GM23248 (cell line): ENCODE results near the gene SPATA12. TPM values are rescaled to one million over a fixed set of nuclear protein-coding genes. Genes with fewer than 3 reads are reported as not detected.
"Not testable (repeated sequence)": the region's sequence is repeated elsewhere in the genome, so short reads cannot be mapped to it uniquely, and the experiment has no call there.

ENCODE experiments used
- DNase-seq: peaks from one replicate; pipeline ENCODE4 v3.0.0-alpha.2; 2015
- H2AFZ ChIP-seq: fragments of 200-600 bp; sonication (generic); 2 replicates; pipeline ENCODE4 v1.6.1; 2016; ENCODE audit warnings: antibody characterized with exemption
- H3F3A ChIP-seq: fragments of 200-600 bp; sonication (generic); 2 replicates; pipeline ENCODE4 v1.6.1; 2016; ENCODE audit warnings: mild to moderate bottlenecking, antibody characterized with exemption, mixed run types; ENCODE audit not compliant: insufficient read depth
- H3K27ac ChIP-seq: fragments of 200-600 bp; sonication (generic); 2 replicates; pipeline ENCODE4 v1.5.1; 2016; ENCODE audit warnings: mild to moderate bottlenecking
- H3K27me3 ChIP-seq: fragments of 200-600 bp; sonication (generic); replicated peaks from 2 replicates; pipeline ENCODE4 v1.6.1; 2016; ENCODE audit warnings: mild to moderate bottlenecking; ENCODE audit not compliant: insufficient read depth
- H3K36me3 ChIP-seq: fragments of 200-600 bp; sonication (generic); 2 replicates; pipeline ENCODE4 v1.6.1; 2016; ENCODE audit warnings: low read depth, mild to moderate bottlenecking
- H3K4me1 ChIP-seq: fragments of 200-600 bp; sonication (generic); 2 replicates; pipeline ENCODE4 v1.6.1; 2016; ENCODE audit warnings: mild to moderate bottlenecking; ENCODE audit not compliant: insufficient read depth
- H3K4me2 ChIP-seq: fragments of 200-600 bp; sonication (generic); one replicate; pipeline ENCODE4 v1.6.1; 2016; ENCODE audit warnings: mild to moderate bottlenecking; ENCODE audit not compliant: unreplicated experiment
- H3K4me3 ChIP-seq: fragments of 200-600 bp; sonication (generic); 2 replicates; pipeline ENCODE4 v1.5.1; 2016; ENCODE audit warnings: mild to moderate bottlenecking
- H3K79me2 ChIP-seq: fragments of 200-600 bp; sonication (generic); 2 replicates; pipeline ENCODE4 v1.6.1; 2016; ENCODE audit warnings: mild to moderate bottlenecking; ENCODE audit not compliant: insufficient read depth
- H3K9ac ChIP-seq: fragments of 200-600 bp; sonication (generic); 2 replicates; pipeline ENCODE4 v1.6.1; 2016; ENCODE audit warnings: mild to moderate bottlenecking
- H3K9me2 ChIP-seq: fragments of 200-600 bp; sonication (generic); 2 replicates; pipeline ENCODE4 v1.6.1; 2016; ENCODE audit warnings: mixed run types, mild to moderate bottlenecking, moderate library complexity; ENCODE audit not compliant: insufficient read depth
- H3K9me3 ChIP-seq: fragments of 200-600 bp; sonication (generic); one replicate; pipeline ENCODE4 v1.6.1; 2017; ENCODE audit warnings: low read depth
- H4K20me1 ChIP-seq: fragments of 200-600 bp; sonication (generic); 2 replicates; pipeline ENCODE4 v1.6.0; 2016; ENCODE audit not compliant: insufficient read depth
- EZH2 ChIP-seq: fragments of 200-600 bp; sonication (generic); IDR thresholded peaks from 2 replicates; pipeline ENCODE4 v1.6.1; 2018; ENCODE audit warnings: antibody characterized with exemption, mild to moderate bottlenecking; ENCODE audit not compliant: insufficient read depth, poor library complexity, severe bottlenecking
- EZH2phosphoT487 ChIP-seq: fragments of 200-600 bp; sonication (generic); IDR thresholded peaks from 2 replicates; pipeline ENCODE4 v1.6.1; 2018; ENCODE audit warnings: antibody characterized with exemption, moderate library complexity, mild to moderate bottlenecking, low read depth; ENCODE audit not compliant: insufficient read depth
- WGBS, 2 experiments: methylation state at CpG; one replicate each; pipeline ENCODE4 v1.1.6; 2015 to 2017; ENCODE audit warnings: low lambda C conversion rate in 2 of 2, low coverage in 1 of 2; ENCODE audit errors: missing lambda C conversion rate in 2 of 2; 5-methylcytosine and 5-hydroxymethylcytosine counted together
- in situ Hi-C: fragments of 300-500 bp; cut with MboI; formaldehyde crosslinking; loops from 2 replicates; pipeline ENCODE4 v1.15.0; 2020
- polyA plus RNA-seq: library from polyadenylated mRNA; unstranded; fragments of >200 nt; fragmentation: Nextera tagmentation; extraction: Ambion mirVana; gene quantifications from 2 replicates; pipeline ENCODE4 v1.2.1, GENCODE V29; 2016
- total RNA-seq: library from RNA; depleted of rRNA; stranded (reverse); fragments of >200 nt; shearing (Covaris generic); gene quantifications from 2 replicates; pipeline ENCODE4 v1.2.3, GENCODE V29; 2014

The SPATA12 gene
- total and polyA plus RNA-seq, 2 experiments from 2014 or later, result not detected

DNA sequence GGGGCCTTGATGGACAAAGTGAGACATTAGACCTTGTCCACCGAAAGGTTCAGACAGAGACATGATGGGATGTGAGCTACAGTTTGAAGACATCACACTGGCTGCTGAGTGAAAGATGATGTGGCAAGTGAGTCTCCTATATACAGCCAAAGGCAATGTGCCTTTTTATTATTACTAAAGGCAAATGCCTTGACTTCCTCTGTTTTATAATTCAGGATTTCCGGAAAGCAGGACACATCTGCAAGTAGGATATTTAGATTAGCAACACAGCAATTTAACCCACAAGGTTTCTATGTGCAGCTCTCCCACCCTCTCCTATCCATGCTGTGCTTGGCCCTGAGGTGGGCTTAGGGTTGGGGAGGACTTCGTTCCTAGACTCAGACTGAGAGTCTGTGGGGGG lies 20.7 kb downstream of the SPATA12 start:
- H3K27ac ChIP-seq, result no peak overlapping the region
- no peaks in the 10 kb centered on the region for H3K79me2 ChIP-seq
- no peaks in the 10 kb centered on the region for H3K27me3 ChIP-seq
- no peaks in the 10 kb centered on the region for H3K9me3 ChIP-seq
- H3K4me2 ChIP-seq, result no peak overlapping the region
- H3K4me1 ChIP-seq, result no peaks in the 10 kb centered on the region
- no peak overlapping the region for H3K9ac ChIP-seq
- WGBS, 2 experiments, result 60 to 68% methylated on average over 3 of the region's 3 CpGs
- no peak overlapping the region for H2AFZ ChIP-seq
- TF ChIP-seq EZH2 (no peak), EZH2phosphoT487 (no peak)
- H3K36me3 ChIP-seq, result no peaks in the 10 kb centered on the region
- no peak for DNase-seq
- no peaks in the 10 kb centered on the region for H4K20me1 ChIP-seq
- H3K9me2 ChIP-seq, result no peaks in the 10 kb centered on the region
- in situ Hi-C loops, result no loop called here
- no peaks in the 10 kb centered on the region for H3F3A ChIP-seq
- no peak overlapping the region for H3K4me3 ChIP-seq

DNA sequence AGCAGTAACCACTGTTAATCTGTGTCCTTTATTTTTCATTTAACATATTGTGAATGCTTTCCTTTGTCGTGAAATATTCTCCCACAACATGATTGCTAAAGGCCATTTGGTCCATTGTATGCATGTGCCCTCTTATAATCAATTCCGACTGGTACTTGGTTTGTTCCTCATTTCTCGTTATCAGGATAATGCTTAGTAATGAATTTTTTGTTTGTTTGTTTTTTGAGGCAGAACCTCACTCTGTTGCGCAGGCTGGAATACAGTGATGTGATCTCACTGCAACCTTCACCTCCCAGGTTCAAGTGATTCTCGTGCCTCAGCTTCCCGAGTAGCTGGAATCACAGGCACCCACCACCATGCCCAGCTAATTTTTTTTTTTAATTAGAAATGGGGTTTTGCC lies 22.0 kb downstream of the SPATA12 start:
- H3K79me2 ChIP-seq, result no peaks in the 10 kb centered on the region
- in situ Hi-C loops, result no loop called here
- H4K20me1 ChIP-seq, result no peaks in the 10 kb centered on the region
- H3K27me3 ChIP-seq, result no peaks in the 10 kb centered on the region
- TF ChIP-seq EZH2, result no peak
- TF ChIP-seq EZH2phosphoT487, result no peak
- no peak overlapping the region for H3K9ac ChIP-seq
- no peaks in the 10 kb centered on the region for H3K4me1 ChIP-seq
- H2AFZ ChIP-seq, result no peak overlapping the region
- no peak overlapping the region for H3K4me3 ChIP-seq
- H3K27ac ChIP-seq, result no peak overlapping the region
- 80 to 88% methylated on average over 6 of the region's 6 CpGs for WGBS, 2 experiments
- no peaks in the 10 kb centered on the region for H3F3A ChIP-seq
- no peaks in the 10 kb centered on the region for H3K9me2 ChIP-seq
- H3K4me2 ChIP-seq, result no peak overlapping the region
- no peaks in the 10 kb centered on the region for H3K9me3 ChIP-seq
- H3K36me3 ChIP-seq, result no peaks in the 10 kb centered on the region
- no peak for DNase-seq

DNA sequence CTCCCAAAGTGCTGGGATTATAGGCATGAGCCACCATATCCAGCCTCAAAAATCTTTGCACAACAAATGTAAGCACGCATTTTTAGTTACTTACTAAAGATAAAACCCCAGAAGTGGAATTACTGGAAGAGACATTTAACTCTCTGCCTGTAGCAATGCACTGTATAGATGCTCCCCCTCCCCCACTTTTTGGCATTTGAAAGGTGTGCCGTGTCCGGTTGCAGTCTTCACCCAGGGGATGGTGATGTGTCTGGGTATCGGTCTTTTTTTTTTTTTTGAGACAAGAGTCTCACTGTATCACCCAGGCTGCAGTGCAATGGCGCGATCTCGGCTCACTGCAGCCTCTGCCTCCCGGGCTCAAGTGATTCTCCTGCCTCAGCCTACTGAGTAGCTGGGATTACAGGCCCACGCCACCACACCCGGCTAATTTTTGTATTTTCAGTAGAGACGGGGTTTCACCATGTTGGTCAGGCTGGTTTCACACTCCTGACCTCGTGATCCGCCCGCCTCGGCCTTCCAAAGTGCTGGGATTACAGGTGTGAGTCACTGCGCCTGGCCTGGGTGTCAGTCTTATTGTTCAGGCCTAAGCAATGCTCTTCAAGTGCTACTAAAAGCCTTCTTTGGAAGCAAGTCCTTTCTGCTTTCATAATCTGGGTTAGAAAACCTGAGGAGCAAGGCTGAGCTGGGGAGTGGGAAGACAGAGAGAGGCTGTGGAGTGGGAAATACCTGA lies 23.0 kb downstream of the SPATA12 start:
- H3K9me2 ChIP-seq, H3K9ac ChIP-seq, H3K36me3 ChIP-seq, H3K4me2 ChIP-seq, in situ Hi-C loops, H3F3A ChIP-seq, H4K20me1 ChIP-seq, H3K27ac ChIP-seq, H3K4me1 ChIP-seq, DNase-seq, H3K27me3 ChIP-seq, H2AFZ ChIP-seq, H3K79me2 ChIP-seq, H3K4me3 ChIP-seq, H3K9me3 ChIP-seq: not testable (repeated sequence)
- 95 to 98% methylated on average over 16 of the region's 16 CpGs for WGBS, 2 experiments

DNA sequence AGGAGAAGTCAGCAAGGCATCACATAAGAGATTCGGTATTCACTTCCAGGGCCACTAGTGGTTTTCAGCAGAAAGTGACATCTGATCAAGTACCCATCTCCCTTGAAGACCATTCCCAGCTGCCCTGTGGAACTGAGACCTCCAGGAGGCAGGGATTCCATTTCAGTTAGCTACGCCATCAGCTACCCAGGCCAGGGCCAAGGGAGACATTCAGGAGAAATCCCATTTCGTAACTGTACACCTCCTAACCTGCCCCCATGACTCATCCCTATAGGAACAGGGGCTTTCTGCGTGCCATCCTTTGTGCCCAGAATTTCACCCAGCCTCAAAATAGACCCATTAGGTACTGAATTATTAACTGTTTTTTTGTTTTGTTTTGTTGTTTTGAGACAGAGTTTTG lies 24.7 kb downstream of the SPATA12 start:
- Histone ChIP-seq H3K36me3 (no peaks in the 10 kb centered on the region), H4K20me1 (no peaks in the 10 kb centered on the region), H3K79me2 (no peaks in the 10 kb centered on the region), H3F3A (no peaks in the 10 kb centered on the region), H3K9me3 (no peaks in the 10 kb centered on the region), H3K27ac (no peak overlapping the region), H2AFZ (no peak overlapping the region), H3K4me3 (no peak overlapping the region), H3K4me1 (no peaks in the 10 kb centered on the region), H3K27me3 (no peaks in the 10 kb centered on the region), H3K9ac (no peak overlapping the region), H3K4me2 (no peak overlapping the region), H3K9me2 (no peaks in the 10 kb centered on the region)
- DNase-seq, result no peak
- no peak for TF ChIP-seq EZH2
- TF ChIP-seq EZH2phosphoT487, result no peak
- in situ Hi-C loops, result no loop called here
- WGBS, 2 experiments, result 91 to 93% methylated on average over 4 of the region's 4 CpGs

DNA sequence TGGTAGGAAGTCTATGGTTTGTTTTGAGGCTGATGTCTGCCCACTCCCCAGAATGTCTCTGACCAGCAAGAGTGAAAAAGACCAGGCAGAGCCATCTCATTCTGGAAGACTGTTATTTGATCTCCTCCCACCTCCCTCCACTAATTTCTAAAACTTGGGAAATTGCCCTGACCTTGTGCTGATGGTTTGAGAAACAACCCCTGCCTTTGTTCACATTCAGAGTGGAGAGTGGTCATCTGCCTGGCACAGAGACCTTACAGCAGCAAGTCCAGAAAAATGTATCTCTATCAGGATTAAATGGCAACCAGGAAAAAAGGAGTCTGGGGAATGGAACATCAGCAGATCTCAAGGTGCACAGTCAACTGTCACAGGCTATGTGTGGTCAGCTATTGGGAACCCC lies 25.7 kb downstream of the SPATA12 start:
- Histone ChIP-seq H3K36me3 (no peaks in the 10 kb centered on the region), H3K27ac (no peak overlapping the region), H3K4me2 (no peak overlapping the region), H3K9me2 (no peaks in the 10 kb centered on the region), H3K4me1 (peaks cover 3% of the 10 kb centered on the region; the same call in 1 of the 2 replicates), H3K27me3 (no peaks in the 10 kb centered on the region), H2AFZ (no peak overlapping the region), H4K20me1 (no peaks in the 10 kb centered on the region), H3F3A (peaks cover 7% of the 10 kb centered on the region; the same call in 1 of the 2 replicates), H3K9me3 (no peaks in the 10 kb centered on the region), H3K4me3 (no peak overlapping the region), H3K9ac (no peak overlapping the region), H3K79me2 (no peaks in the 10 kb centered on the region)
- no peak for DNase-seq
- in situ Hi-C loops, result no loop called here
- TF ChIP-seq EZH2 (no peak), EZH2phosphoT487 (no peak)
